K562 (cell line): ENCODE measurements around the gene MPV17L. TPM values are rescaled to one million over a fixed set of nuclear protein-coding genes. Genes with fewer than 3 reads are reported as not detected.

Experiments
- ATAC-seq: fragments of 200-7000 bp; cut with Tn5 transposase; 3 replicates; pipeline ENCODE4 v1.9.1; 2020; ENCODE audit warnings: moderate library complexity
- BruUV-seq: library from RNA; stranded (reverse); fragments of 400-500 nt; replicated peaks from 2 replicates; lab custom pipeline; 2021; lab: Mats Ljungman, UMichigan
- CTCF ChIA-PET: fragments of 300-600 bp; formaldehyde crosslinking; extraction: SDS; loops from one replicate; lab custom pipeline; 2021; ENCODE audit warnings: low intra/inter-chr PET ratio; lab: Yijun Ruan, JAX
- POLR2A ChIA-PET: fragments of 300-600, 350-650 bp; sonication (Branson Sonifier 250); formaldehyde crosslinking; extraction: SDS; loops from one replicate; lab custom pipeline; 2021; ENCODE audit warnings: antibody characterized with exemption, inconsistent platforms; lab: Yijun Ruan, JAX
- DNase-seq, 4 experiments: peaks; one replicate each; pipeline versions ENCODE4 v3.0.0 to v3.0.0-alpha.2; 2011 to 2018; ENCODE audit warnings: low spot score in 3 of 4, mixed read lengths in 3 of 4; ENCODE audit errors: extremely low read depth in 1 of 4
- FAIRE-seq: peaks from 2 replicates; lab custom pipeline; 2011; peaks lifted over from hg19 to GRCh38; lab: Jason Lieb, UNC
- H2AFZ ChIP-seq: 2 replicates; pipeline ENCODE4 v1.6.0; 2011; ENCODE audit warnings: low read depth, low read length, control low read depth, inconsistent platforms
- H3K27ac ChIP-seq: fragments of 200-600 bp; 3 replicates; pipeline ENCODE4 v1.8.0; 2011; ENCODE audit warnings: low read depth, mild to moderate bottlenecking, control low read depth, inconsistent platforms, low read length, moderate library complexity, mixed read lengths; ENCODE audit errors: extremely low read depth
- H3K27me3 ChIP-seq, 2 experiments: fragments of 300-600 bp in 1 of 2; 2 replicates in 1 of 2; 3 replicates in 1 of 2; pipeline versions ENCODE4 v1.6.0 to v1.8.0; 2011; ENCODE audit warnings: inconsistent platforms in 2 of 2, low read length in 2 of 2, mild to moderate bottlenecking in 1 of 2, mixed read lengths in 1 of 2, moderate library complexity in 1 of 2; ENCODE audit not compliant: control insufficient read depth in 2 of 2, insufficient read depth in 2 of 2
- H3K36me3 ChIP-seq: fragments of 300-600 bp; 3 replicates; pipeline ENCODE4 v1.8.0; 2011; ENCODE audit warnings: mild to moderate bottlenecking, low read length, inconsistent platforms; ENCODE audit not compliant: control insufficient read depth, insufficient read depth
- H3K4me1 ChIP-seq, 2 experiments: fragments of 200-600 bp in 1 of 2; replicated peaks in 1 of 2; 2 replicates in 1 of 2; 3 replicates in 1 of 2; pipeline versions ENCODE4 v1.5.1 to v1.8.0; 2011; ENCODE audit warnings: inconsistent platforms in 2 of 2, low read length in 2 of 2, mild to moderate bottlenecking in 1 of 2, mixed read lengths in 1 of 2, moderate library complexity in 1 of 2; ENCODE audit not compliant: control insufficient read depth in 2 of 2, insufficient read depth in 2 of 2
- H3K4me2 ChIP-seq: 2 replicates; pipeline ENCODE4 v1.6.1; 2011; ENCODE audit warnings: low read length, control low read depth, inconsistent platforms, mixed read lengths; ENCODE audit not compliant: insufficient read depth
- H3K4me3 ChIP-seq: fragments of 200-600 bp; sonication (generic), shearing (Covaris generic); 2 replicates; pipeline ENCODE4 v1.5.1; 2016; ENCODE audit warnings: control low read depth, inconsistent platforms
- H3K79me2 ChIP-seq: fragments of 200-600 bp; 3 replicates; pipeline ENCODE4 v1.8.0; 2011; ENCODE audit warnings: low read length, inconsistent platforms; ENCODE audit not compliant: control insufficient read depth, insufficient read depth
- H3K9ac ChIP-seq, 2 experiments: 2 replicates each; pipeline versions ENCODE4 v1.6.0 to v1.6.1; 2011; ENCODE audit warnings: low read depth in 2 of 2, low read length in 2 of 2, control low read depth in 1 of 2, inconsistent platforms in 1 of 2, mild to moderate bottlenecking in 1 of 2, mixed read lengths in 1 of 2; ENCODE audit not compliant: insufficient read depth in 1 of 2
- H3K9me1 ChIP-seq: one replicate; pipeline ENCODE4 v1.6.0; 2011; ENCODE audit warnings: inconsistent platforms, mild to moderate bottlenecking, low read length, moderate library complexity; ENCODE audit not compliant: control insufficient read depth, insufficient read depth
- H3K9me3 ChIP-seq: replicated peaks from 2 replicates; pipeline ENCODE4 v1.5.1; 2011; ENCODE audit warnings: low read depth, low read length, inconsistent platforms; ENCODE audit not compliant: control insufficient read depth, insufficient read depth
- H4K20me1 ChIP-seq: replicated peaks from 2 replicates; pipeline ENCODE4 v1.6.1; 2011; ENCODE audit warnings: low read length, inconsistent platforms, mixed read lengths; ENCODE audit not compliant: control insufficient read depth, insufficient read depth
- CHD4 ChIP-seq: fragments of 200-600 bp; sonication (generic); IDR thresholded peaks from 3 replicates; pipeline ENCODE4 v1.6.1; 2012; ENCODE audit warnings: low read depth, mild to moderate bottlenecking, mixed read lengths, low read length, inconsistent platforms; ENCODE audit not compliant: insufficient read depth, insufficient replicate concordance, poor library complexity, severe bottlenecking
- EZH2 ChIP-seq: IDR thresholded peaks from 2 replicates; pipeline ENCODE4 v1.6.1; 2012; ENCODE audit warnings: low read depth, mild to moderate bottlenecking, inconsistent platforms, low read length, borderline replicate concordance
- SIRT6 ChIP-seq: IDR thresholded peaks from one replicate; pipeline ENCODE4 v1.6.1; 2012; ENCODE audit warnings: low read depth, mild to moderate bottlenecking, control low read depth, inconsistent platforms, low read length, moderate library complexity
- THRAP3 ChIP-seq: fragments of 450-650 bp; IDR thresholded peaks from 2 replicates; pipeline ENCODE4 v1.6.1; 2016; ENCODE audit warnings: mild to moderate bottlenecking, inconsistent platforms, borderline replicate concordance
- ZC3H8 ChIP-seq: fragments of 450-650 bp; IDR thresholded peaks from 2 replicates; pipeline ENCODE4 v1.6.1; 2017
- ZNF239 ChIP-seq: fragments of 250-450 bp; sonication (Bioruptor Pico); IDR thresholded peaks from 2 replicates; pipeline ENCODE4 v1.4.0; 2020; ENCODE audit warnings: mild to moderate bottlenecking
- ZNF668 ChIP-seq: fragments of 250-450 bp; sonication (Bioruptor Pico); IDR thresholded peaks from 2 replicates; pipeline ENCODE4 v1.8.0; 2022; ENCODE audit warnings: mild to moderate bottlenecking, inconsistent platforms
- ZNF699 ChIP-seq: fragments of 250-450 bp; sonication (Bioruptor Pico); IDR thresholded peaks from 2 replicates; pipeline ENCODE4 v1.8.0; 2021; ENCODE audit warnings: mild to moderate bottlenecking, moderate library complexity; ENCODE audit not compliant: insufficient replicate concordance
- WGBS: fragments of 100-300 bp; shearing (Covaris generic); methylation state at CpG from one replicate; pipeline ENCODE4 v1.1.6; 2016; ENCODE audit warnings: low coverage, mixed read lengths; ENCODE audit not compliant: insufficient coverage; ENCODE audit errors: missing lambda C conversion rate; 5-methylcytosine and 5-hydroxymethylcytosine counted together
- in situ Hi-C: fragments of 300-500 bp; cut with MboI; formaldehyde crosslinking; loops from 4 replicates; pipeline ENCODE4 v1.15.0; 2018; ENCODE audit warnings: inconsistent platforms, mixed read lengths
- intact Hi-C: fragments of 100-400 bp; cut with micrococcal nuclease; formaldehyde crosslinking; loops from 2 replicates; pipeline ENCODE4 v1.14.2; 2022
- polyA plus RNA-seq, 8 experiments: library from polyadenylated mRNA; depleted of rRNA in 4 of 8; stranded (reverse) in 5 of 8; unstranded in 3 of 8; fragments of >200 nt; fragmentation: Nextera tagmentation in 2 of 8; fragmentation: Illumina TruSeq in 1 of 8; extraction: Ambion mirVana in 2 of 8; extraction: Trizol in 1 of 8; gene quantifications; 2 replicates each; pipeline versions ENCODE4 v1.2.1 to v1.2.3, GENCODE V29; 2011 to 2014; ENCODE audit warnings: inconsistent platforms in 1 of 8, missing spikeins in 1 of 8
- total RNA-seq, 7 experiments: library from RNA; depleted of rRNA in 6 of 7; stranded (reverse); fragments of >200 nt in 6 of 7; fragmentation: Illumina TruSeq in 2 of 7; extraction: Trizol in 2 of 7; gene quantifications; 2 replicates each; pipeline versions ENCODE4 v1.2.1 to v1.2.3, GENCODE V29; 2011 to 2021; ENCODE audit warnings: low replicate concordance in 1 of 7
- TF ChIP-seq, protein P1 (sequence below), 3 experiments: fragments of 200-800 bp in 1 of 3; sonication (Bioruptor generic) in 1 of 3; sonication (generic) in 1 of 3; formaldehyde crosslinking in 1 of 3; IDR thresholded peaks; 2 replicates each; pipeline versions ENCODE4 v1.6.1 to v1.8.0; 2016 to 2022; ENCODE audit warnings: mild to moderate bottlenecking in 2 of 3, missing compliant biosample characterization in 2 of 3, missing genetic modification characterization in 2 of 3, missing genetic modification reagents in 1 of 3
- TF ChIP-seq, protein P2 (sequence below), 2 experiments: fragments of 450-650 bp; formaldehyde crosslinking in 1 of 2; IDR thresholded peaks; 2 replicates each; pipeline versions ENCODE4 v1.4.0 to v1.6.1; 2014 to 2020; ENCODE audit warnings: mild to moderate bottlenecking in 2 of 2, borderline replicate concordance in 1 of 2, low read depth in 1 of 2

MPV17L gene
- total and polyA plus RNA-seq, 9 of the 15 experiments (the other 6 are each of a cell fraction or from before 2014, with no cell fraction given): not detected

DNA sequence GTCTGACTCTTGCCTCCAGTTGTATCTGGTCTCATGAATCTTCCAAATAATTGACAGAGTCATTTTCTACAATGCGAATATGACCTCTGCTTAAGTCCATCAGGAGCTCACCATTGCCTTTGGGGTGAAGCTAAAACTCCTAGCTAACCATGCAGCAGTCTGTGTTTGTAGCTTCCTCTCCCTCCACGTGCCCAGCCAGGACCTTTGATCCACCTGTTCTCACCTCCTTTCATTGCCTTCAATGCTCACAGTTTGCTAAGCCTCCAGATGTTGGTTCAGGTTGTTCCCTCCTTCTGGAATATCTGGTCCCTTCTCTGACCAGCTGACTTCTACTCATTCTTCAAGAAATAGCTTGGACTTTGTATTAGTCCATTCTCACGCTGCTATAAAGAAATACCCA is 61.8 kb downstream of the MPV17L start:
- peaks cover 8 to 9% of the 10 kb centered on the region in 2 experiments; a peak in 4 of 5 replicates for H3K27me3 ChIP-seq
- ChIA-PET CTCF (no interaction called here), POLR2A (interaction anchor here (0.6 kb wide), 1 partner anchor 45 kb away, joined by 3 read pairs; no protein-coding TSS in a partner anchor)
- DNase-seq: no peak
- intact Hi-C loops (no loop called here), in situ Hi-C loops (no loop called here)
- whole genome bisulfite sequencing: 8% methylated on average over 3 of the region's 3 CpGs
- no peak for FAIRE-seq
- H3K36me3 ChIP-seq: no peaks in the 10 kb centered on the region
- no peak overlapping the region for H3K4me3 ChIP-seq
- H3K4me2 ChIP-seq: no peak overlapping the region
- ATAC-seq: no peak
- H3K9ac ChIP-seq: no peak overlapping the region
- no peak overlapping the region for H2AFZ ChIP-seq
- H3K27ac ChIP-seq: no peak overlapping the region
- H3K79me2 ChIP-seq: no peaks in the 10 kb centered on the region
- no TSS peak for BruUV-seq
- no peaks in the 10 kb centered on the region for H3K9me1 ChIP-seq
- H3K4me1 ChIP-seq: peaks cover 0 to 3% of the 10 kb centered on the region in 2 experiments; a peak in 2 of 5 replicates
- H4K20me1 ChIP-seq: no peaks in the 10 kb centered on the region
- no peaks in the 10 kb centered on the region for H3K9me3 ChIP-seq
- TF ChIP-seq CHD4 (no peak), THRAP3 (no peak), ZNF699 (no peak), ZNF668 (CRISPR knock-in tag) (no peak), EZH2 (no peak), ZC3H8 (no peak), ZNF239 (CRISPR knock-in tag) (no peak), SIRT6 (no peak)
- TF ChIP-seq, protein P1, sequence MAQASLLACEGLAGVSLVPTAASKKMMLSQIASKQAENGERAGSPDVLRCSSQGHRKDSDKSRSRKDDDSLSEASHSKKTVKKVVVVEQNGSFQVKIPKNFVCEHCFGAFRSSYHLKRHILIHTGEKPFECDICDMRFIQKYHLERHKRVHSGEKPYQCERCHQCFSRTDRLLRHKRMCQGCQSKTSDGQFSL (CRISPR knock-in tag; IDR thresholded peaks at IDR 0.05): no peak
- TF ChIP-seq, protein P1 (tag; IDR thresholded peaks at IDR 0.05): no peak
- TF ChIP-seq, protein P2, sequence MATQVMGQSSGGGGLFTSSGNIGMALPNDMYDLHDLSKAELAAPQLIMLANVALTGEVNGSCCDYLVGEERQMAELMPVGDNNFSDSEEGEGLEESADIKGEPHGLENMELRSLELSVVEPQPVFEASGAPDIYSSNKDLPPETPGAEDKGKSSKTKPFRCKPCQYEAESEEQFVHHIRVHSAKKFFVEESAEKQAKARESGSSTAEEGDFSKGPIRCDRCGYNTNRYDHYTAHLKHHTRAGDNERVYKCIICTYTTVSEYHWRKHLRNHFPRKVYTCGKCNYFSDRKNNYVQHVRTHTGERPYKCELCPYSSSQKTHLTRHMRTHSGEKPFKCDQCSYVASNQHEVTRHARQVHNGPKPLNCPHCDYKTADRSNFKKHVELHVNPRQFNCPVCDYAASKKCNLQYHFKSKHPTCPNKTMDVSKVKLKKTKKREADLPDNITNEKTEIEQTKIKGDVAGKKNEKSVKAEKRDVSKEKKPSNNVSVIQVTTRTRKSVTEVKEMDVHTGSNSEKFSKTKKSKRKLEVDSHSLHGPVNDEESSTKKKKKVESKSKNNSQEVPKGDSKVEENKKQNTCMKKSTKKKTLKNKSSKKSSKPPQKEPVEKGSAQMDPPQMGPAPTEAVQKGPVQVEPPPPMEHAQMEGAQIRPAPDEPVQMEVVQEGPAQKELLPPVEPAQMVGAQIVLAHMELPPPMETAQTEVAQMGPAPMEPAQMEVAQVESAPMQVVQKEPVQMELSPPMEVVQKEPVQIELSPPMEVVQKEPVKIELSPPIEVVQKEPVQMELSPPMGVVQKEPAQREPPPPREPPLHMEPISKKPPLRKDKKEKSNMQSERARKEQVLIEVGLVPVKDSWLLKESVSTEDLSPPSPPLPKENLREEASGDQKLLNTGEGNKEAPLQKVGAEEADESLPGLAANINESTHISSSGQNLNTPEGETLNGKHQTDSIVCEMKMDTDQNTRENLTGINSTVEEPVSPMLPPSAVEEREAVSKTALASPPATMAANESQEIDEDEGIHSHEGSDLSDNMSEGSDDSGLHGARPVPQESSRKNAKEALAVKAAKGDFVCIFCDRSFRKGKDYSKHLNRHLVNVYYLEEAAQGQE (IDR thresholded peaks at IDR 0.05; ENCODE audit: borderline replicate concordance): no peak
- TF ChIP-seq, protein P2 (CRISPR knock-in tag; IDR thresholded peaks at IDR 0.05; ENCODE audit: low read depth): no peak
